ENCODE data around the gene ANKRD27. TPM values are rescaled to one million over a fixed set of nuclear protein-coding genes. Genes with fewer than 3 reads are reported as not detected.

Gene ANKRD27
- total RNA-seq, 6 donors from 2014 or later = 31.3 to 46.1 (median 35.3) TPM

- no peak for DNase-seq
- Histone ChIP-seq H3K36me3 (no peaks in the 10 kb centered on the region), H3K4me3 (peak overlapping the region in 2 of 4 donors; percentile 92 to 99), H3K27ac (no peak overlapping the region), H3K27me3 (peaks cover 0 to 16% (median 12%) of the 10 kb centered on the region in 4 donors), H3K9me3 (no peaks in the 10 kb centered on the region), H3K4me1 (peaks cover 29 to 45% (median 35%) of the 10 kb centered on the region in 4 donors)
- TF ChIP-seq, protein P1, sequence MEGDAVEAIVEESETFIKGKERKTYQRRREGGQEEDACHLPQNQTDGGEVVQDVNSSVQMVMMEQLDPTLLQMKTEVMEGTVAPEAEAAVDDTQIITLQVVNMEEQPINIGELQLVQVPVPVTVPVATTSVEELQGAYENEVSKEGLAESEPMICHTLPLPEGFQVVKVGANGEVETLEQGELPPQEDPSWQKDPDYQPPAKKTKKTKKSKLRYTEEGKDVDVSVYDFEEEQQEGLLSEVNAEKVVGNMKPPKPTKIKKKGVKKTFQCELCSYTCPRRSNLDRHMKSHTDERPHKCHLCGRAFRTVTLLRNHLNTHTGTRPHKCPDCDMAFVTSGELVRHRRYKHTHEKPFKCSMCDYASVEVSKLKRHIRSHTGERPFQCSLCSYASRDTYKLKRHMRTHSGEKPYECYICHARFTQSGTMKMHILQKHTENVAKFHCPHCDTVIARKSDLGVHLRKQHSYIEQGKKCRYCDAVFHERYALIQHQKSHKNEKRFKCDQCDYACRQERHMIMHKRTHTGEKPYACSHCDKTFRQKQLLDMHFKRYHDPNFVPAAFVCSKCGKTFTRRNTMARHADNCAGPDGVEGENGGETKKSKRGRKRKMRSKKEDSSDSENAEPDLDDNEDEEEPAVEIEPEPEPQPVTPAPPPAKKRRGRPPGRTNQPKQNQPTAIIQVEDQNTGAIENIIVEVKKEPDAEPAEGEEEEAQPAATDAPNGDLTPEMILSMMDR (IDR thresholded peaks at IDR 0.05) = no peak
- TF ChIP-seq POLR2AphosphoS5 (IDR thresholded peaks at IDR 0.05) = no peak
- no peak for TF ChIP-seq EP300 (IDR thresholded peaks at IDR 0.05)
- no peak for TF ChIP-seq POLR2A (IDR thresholded peaks at IDR 0.05)
- WGBS, 2 donors = 20 to 40% methylated on average over 4 to 28 of the region's 33 CpGs
- no peak for ATAC-seq (ENCODE audit: low FRiP score in 2 of 2)
Observed at GRCh38 chr19:32676895-32677359, 1.9 kb upstream of the ANKRD27 start.

GRCh38 chr19:32676186-32676894, 1.4 kb upstream of the ANKRD27 start:
- H3K9me3 ChIP-seq = no peaks in the 10 kb centered on the region
- peak in 1 of 2 donors; percentile 90 for DNase-seq
- no peaks in the 10 kb centered on the region for H3K36me3 ChIP-seq
- peaks cover 29 to 45% (median 35%) of the 10 kb centered on the region in 4 donors for H3K4me1 ChIP-seq
- H3K4me3 ChIP-seq = peak overlapping the region; percentile 92 to 99 (median 94)
- ATAC-seq (ENCODE audit: low FRiP score in 2 of 2) = no peak
- peak overlapping the region in 1 of 4 donors; percentile 90 for H3K27ac ChIP-seq
- H3K27me3 ChIP-seq = peaks cover 0 to 16% (median 12%) of the 10 kb centered on the region in 4 donors
- TF ChIP-seq, protein P1 (IDR thresholded peaks at IDR 0.05) = peak in 1 of 6 experiments; percentile 20
- TF ChIP-seq EP300 (IDR thresholded peaks at IDR 0.05) = no peak
- WGBS, 2 donors = 11% methylated on average over 18 of the region's 93 CpGs; no CpG with 5 or more reads in 1 of the 2 donors

GRCh38 chr19:32675720-32676185, 773 bp upstream of the ANKRD27 start, which contains the start of gene RGS9BP:
Gene RGS9BP (plus strand): TSS chr19:32675848. CDS start chr19:32676264, 416 bp downstream.
- TF ChIP-seq POLR2AphosphoS5 (IDR thresholded peaks at IDR 0.05) (no peak), POLR2A (IDR thresholded peaks at IDR 0.05) (no peak), EP300 (IDR thresholded peaks at IDR 0.05) (no peak)
- TF ChIP-seq, protein P1 (IDR thresholded peaks at IDR 0.05) = no peak
- H3K27me3 ChIP-seq = peaks cover 0 to 16% (median 12%) of the 10 kb centered on the region in 4 donors
- no peaks in the 10 kb centered on the region for H3K9me3 ChIP-seq
- H3K4me1 ChIP-seq = peaks cover 29 to 47% (median 35%) of the 10 kb centered on the region in 4 donors
- DNase-seq = peak; percentile 85 to 94
- ATAC-seq (ENCODE audit: low FRiP score in 2 of 2) = peak; percentile 87 to 94
- no peaks in the 10 kb centered on the region for H3K36me3 ChIP-seq
- peak within 1 kb of the TSS; percentile 92 to 99 (median 97) for H3K4me3 ChIP-seq
- WGBS, 2 donors = 3% methylated on average over 43 of the region's 53 CpGs; no CpG with 5 or more reads in 1 of the 2 donors
- H3K27ac ChIP-seq = peak within 1 kb of the TSS; percentile 83 to 90 (median 87)

DNA sequence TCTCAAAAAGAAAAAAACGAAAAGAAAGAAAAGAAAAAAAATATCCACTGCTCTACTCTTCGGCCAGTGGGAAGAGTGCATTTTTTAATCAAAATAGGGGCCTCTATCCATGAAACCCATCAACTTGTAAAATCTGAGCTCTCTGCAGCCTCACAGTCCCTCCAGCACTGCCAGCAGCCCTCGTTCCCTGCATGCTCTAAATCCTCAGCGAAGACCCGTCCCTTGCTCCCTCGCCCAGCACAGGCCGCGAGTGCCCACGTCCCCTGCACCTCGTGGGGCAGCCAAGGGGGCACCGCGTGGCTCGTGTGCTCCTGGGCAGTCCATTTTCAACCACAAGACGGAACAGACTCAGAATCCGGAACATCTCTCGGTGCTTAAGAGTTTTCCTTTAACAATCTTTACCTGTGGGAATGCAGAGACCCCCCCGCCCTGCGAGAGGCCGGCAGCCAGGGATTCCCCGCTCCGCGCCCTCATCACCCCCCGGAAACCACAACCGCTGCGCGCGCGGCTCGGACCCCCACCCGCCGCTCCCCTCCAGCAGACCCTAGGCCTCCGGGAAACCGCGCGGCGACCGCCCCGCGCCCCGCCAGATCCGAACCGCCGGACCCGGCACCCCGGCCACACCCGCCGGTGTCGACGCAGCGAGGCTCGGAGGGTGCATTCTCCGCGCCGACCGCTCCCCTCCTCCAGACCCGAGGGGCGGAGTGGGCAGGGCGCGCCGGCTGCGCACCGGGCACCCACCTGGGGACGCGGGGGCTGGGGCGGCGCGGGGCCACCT, 638 bp downstream of the ANKRD27 start:
- Histone ChIP-seq H3K4me3 (peak overlapping the region; percentile 92 to 99 (median 97)), H3K36me3 (no peaks in the 10 kb centered on the region), H3K9me3 (no peaks in the 10 kb centered on the region), H3K4me1 (peaks cover 39 to 61% (median 47%) of the 10 kb centered on the region in 4 donors), H3K27ac (peak overlapping the region; percentile 83 to 90 (median 87)), H3K27me3 (peaks cover 0 to 16% (median 12%) of the 10 kb centered on the region in 4 donors)
- TF ChIP-seq, protein P1 (IDR thresholded peaks at IDR 0.05) = peak in 1 of 6 experiments; percentile 38
- no peak for TF ChIP-seq EP300 (IDR thresholded peaks at IDR 0.05)
- ATAC-seq (ENCODE audit: low FRiP score in 2 of 2) = peak in 1 of 2 donors; percentile 2
- 4 to 8% methylated on average over 7 to 16 of the region's 67 CpGs for WGBS, 2 donors
- DNase-seq = peak in 1 of 2 donors; percentile 38
